NCI-H748 (cell line): ENCODE measurements around the gene LCE1A.

ENCODE experiments used
- DNase-seq: peaks from one replicate; lab custom pipeline; 2025; ENCODE audit not compliant: unreplicated experiment; lab: John Stamatoyannopoulos, UW

Gene LCE1A

DNA sequence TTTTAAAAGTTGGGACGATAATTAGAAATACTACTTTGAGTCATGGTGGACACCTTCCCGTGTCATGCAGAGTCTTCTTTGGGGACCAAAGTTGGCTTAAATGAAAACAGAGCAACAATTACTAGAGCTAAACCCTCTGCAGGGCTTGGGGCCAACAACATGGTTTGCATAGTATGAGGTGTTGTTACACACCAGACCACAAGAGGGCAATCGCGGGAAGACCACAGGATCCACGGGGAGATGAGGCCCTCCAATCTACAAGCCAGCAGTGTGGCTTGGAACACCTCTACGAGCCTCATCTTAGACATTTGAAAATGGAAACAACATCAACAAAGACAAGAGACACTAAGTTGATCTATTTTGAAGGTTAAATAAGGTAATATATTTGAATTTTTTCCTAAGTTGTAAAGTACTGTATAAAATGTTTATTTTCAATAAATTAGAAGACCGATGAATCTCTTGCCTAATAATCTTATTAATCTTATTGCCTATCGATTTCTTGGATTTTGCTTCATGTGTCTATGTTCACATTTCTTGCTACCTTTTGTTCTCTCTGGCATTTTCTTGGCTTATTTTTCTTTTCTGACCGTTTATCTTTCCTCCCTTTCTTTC, 42.6 kb downstream of the LCE1A start:
- peak; percentile 57 for DNase-seq

DNA sequence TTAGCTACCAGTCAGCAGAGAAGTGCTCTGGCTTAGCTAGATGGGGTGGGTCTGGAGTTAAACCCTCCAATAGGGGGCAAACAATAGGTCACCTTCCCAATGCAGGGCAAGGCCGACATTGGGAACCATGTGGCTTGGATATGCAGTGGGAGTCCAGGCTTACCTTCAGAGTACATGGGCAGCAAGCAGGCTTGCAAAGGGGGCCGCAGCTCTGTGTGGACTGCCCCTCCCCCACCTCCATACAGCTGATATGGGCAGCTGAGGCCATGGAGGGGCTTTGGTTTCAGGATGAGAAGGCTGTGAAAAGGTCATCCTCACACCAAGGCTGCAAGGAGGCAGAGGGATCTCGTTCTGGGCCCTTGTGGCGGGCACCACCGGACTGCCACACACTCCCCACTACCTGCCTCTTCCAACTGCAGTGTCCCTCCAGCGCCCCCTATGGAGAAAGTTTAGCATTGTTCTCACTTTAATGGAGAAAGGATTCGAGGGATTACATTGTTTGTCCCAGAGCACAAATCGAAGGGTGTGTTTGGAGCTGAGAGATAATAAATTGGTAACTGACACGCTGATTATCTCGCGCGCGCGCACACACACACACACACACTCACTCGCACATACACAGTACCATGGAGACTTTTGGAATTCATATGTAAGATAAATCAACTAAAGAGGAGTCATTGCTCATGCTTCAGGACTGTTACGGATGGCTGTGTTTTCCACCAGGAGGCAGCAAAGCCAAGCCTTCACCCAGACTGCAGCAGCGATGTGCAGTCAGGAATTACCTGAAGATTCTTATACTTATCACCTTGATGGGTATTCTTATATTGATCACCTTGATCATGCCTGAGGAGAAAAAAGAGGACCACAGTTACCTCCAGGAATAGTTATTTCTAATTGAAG, 43.8 kb downstream of the LCE1A start:
- peak; percentile 19 for DNase-seq

DNA sequence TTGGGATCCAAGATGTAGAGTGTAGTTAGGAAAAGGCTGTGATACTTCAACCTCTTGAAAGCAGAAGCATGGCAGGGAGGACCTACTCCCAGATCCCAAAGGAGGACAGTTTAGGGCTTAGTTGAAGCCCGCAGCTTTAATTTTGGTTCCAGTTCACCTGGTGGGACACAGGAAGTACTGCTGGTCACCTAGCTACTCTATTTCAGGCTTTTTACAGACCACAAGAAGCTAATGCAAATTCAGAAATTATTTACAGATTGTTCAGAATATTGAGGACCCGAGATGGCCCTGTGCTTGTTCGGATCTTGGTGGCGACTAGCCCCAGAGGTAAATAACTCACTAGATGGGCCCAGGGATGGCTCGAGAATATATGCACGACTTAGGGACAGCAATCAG, 44.5 kb downstream of the LCE1A start:
- no peak for DNase-seq

DNA sequence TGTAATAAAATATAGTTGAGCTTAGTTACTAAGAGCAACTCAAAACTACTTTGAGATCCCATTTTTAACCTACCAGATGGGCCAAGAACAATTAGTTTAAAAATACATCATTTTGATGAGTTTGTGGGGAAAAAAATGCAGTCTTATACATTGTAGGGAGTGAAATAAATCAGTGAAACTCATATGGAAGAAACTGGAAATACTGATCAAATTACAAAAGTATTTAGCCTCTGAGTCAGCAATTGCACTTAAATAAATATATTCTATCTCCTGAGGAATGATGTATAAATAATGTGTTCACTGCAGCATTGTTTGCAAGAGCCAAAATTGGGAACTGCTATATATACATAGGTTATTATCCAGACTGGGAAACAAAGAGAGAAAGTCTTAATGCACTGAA, 46.2 kb downstream of the LCE1A start:
- no peak for DNase-seq

DNA sequence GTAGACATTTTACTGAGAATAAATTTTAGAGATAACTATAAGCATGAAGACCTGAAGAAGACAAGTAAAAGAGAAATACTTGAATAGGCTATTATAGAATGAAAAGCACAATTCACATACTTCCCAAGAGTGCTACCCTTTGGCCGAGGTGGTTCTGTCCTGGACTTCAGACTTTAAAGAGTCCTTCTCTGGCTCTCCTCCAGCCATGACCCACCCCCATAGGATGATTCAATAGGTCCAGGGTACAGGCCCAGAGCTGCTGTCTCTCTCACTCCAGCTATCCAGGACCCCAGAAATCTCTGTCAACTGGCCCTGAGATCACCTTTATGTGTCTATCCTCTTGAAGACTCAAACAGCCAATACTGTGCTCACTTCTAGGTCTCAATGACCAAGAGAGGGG, 49.6 kb downstream of the LCE1A start:
- DNase-seq = no peak
